DND-41 (cell line): ENCODE results near the gene IFI6.

Experiments used
- CTCF ChIP-seq: IDR thresholded peaks from 2 replicates; pipeline ENCODE4 v1.5.1; 2012; ENCODE audit warnings: borderline replicate concordance, low read length, moderate library complexity, mild to moderate bottlenecking; ENCODE audit not compliant: poor library complexity, severe bottlenecking; ENCODE audit errors: extremely low read depth
- EZH2 ChIP-seq: IDR thresholded peaks from 3 replicates; pipeline ENCODE4 v1.6.1; 2012; ENCODE audit warnings: borderline replicate concordance, low read depth, mild to moderate bottlenecking, moderate library complexity, low read length, inconsistent platforms; ENCODE audit not compliant: severe bottlenecking

- peak; percentile 18 for TF ChIP-seq CTCF
- TF ChIP-seq EZH2 = no peak
These were observed 15.7 kb downstream of the IFI6 start for GRCh38 chr1:27656157-27656893.
